Measurements from ENCODE around the gene CCL23.

The CCL23 gene

GRCh38 chr17:35969558-35970380 is 48.0 kb downstream of the CCL23 start:
- DNase-seq (ENCODE audit: low read depth): peak; percentile 40

GRCh38 chr17:35968520-35969054 is 49.2 kb downstream of the CCL23 start:
- no peak for DNase-seq (ENCODE audit: low read depth)

GRCh38 chr17:35965272-35965671 is 52.5 kb downstream of the CCL23 start:
- no peak for DNase-seq (ENCODE audit: low read depth)

GRCh38 chr17:35963663-35964062 is 54.1 kb downstream of the CCL23 start:
- DNase-seq (ENCODE audit: low read depth): no peak

Data from stimulated activated CD4-positive, alpha-beta T cell treated with anti-CD3 and anti-CD28 coated beads, Interleukin-2, amount 100 ng/mL, for 4 hours (primary cell).